Osteocyte (in vitro differentiated cells): ENCODE data around the gene PRKCE. TPM values are rescaled to one million over a fixed set of nuclear protein-coding genes. Genes with fewer than 3 reads are reported as not detected.

ENCODE experiments used
- DNase-seq: peaks from one replicate; pipeline ENCODE4 v3.0.0; 2021; ENCODE audit warnings: mixed read lengths; ENCODE audit not compliant: unreplicated experiment; ENCODE audit errors: extremely low spot score
- H3K27ac Mint-ChIP-seq: one replicate; pipeline ENCODE4 v1.8.0; 2021; ENCODE audit warnings: mild to moderate bottlenecking, mixed read lengths; ENCODE audit not compliant: unreplicated experiment
- H3K27me3 Mint-ChIP-seq: one replicate; pipeline ENCODE4 v1.8.0; 2021; ENCODE audit warnings: mixed read lengths; ENCODE audit not compliant: unreplicated experiment
- H3K36me3 Mint-ChIP-seq: one replicate; pipeline ENCODE4 v1.8.0; 2021; ENCODE audit warnings: mixed read lengths; ENCODE audit not compliant: unreplicated experiment
- H3K4me1 Mint-ChIP-seq: one replicate; pipeline ENCODE4 v1.8.0; 2021; ENCODE audit warnings: mixed read lengths; ENCODE audit not compliant: unreplicated experiment
- H3K4me3 Mint-ChIP-seq: one replicate; pipeline ENCODE4 v1.8.0; 2021; ENCODE audit warnings: mild to moderate bottlenecking, moderate library complexity, mixed read lengths; ENCODE audit not compliant: unreplicated experiment
- H3K9me3 Mint-ChIP-seq: one replicate; pipeline ENCODE4 v1.8.0; 2021; ENCODE audit warnings: mixed read lengths; ENCODE audit not compliant: unreplicated experiment
- CTCF ChIP-seq: fragments of 200-600 bp; sonication (generic); IDR thresholded peaks from 2 replicates; pipeline ENCODE4 v1.5.0; 2021; ENCODE audit warnings: antibody characterized with exemption, mild to moderate bottlenecking, moderate library complexity
- total RNA-seq: library from RNA; stranded (reverse); gene quantifications from 2 replicates; pipeline ENCODE4 v1.2.1, GENCODE V29; 2021

The PRKCE gene
- total RNA-seq, 1 donor from 2014 or later = 13.8 TPM

- H3K27ac Mint-ChIP-seq = no peak overlapping the region
- no peaks in the 10 kb centered on the region for H3K9me3 Mint-ChIP-seq
- no peak overlapping the region for H3K4me3 Mint-ChIP-seq
- no peaks in the 10 kb centered on the region for H3K36me3 Mint-ChIP-seq
- DNase-seq = no peak
- peaks cover 24% of the 10 kb centered on the region for H3K4me1 Mint-ChIP-seq
- no peaks in the 10 kb centered on the region for H3K27me3 Mint-ChIP-seq
- no peak for TF ChIP-seq CTCF
Observed at GRCh38 chr2:45700407-45701013, 49.0 kb downstream of the PRKCE start.

GRCh38 chr2:45705233-45705632 lies 53.8 kb downstream of the PRKCE start:
- no peak for TF ChIP-seq CTCF
- no peaks in the 10 kb centered on the region for H3K9me3 Mint-ChIP-seq
- peaks cover 3% of the 10 kb centered on the region for H3K36me3 Mint-ChIP-seq
- H3K4me1 Mint-ChIP-seq = peaks cover 12% of the 10 kb centered on the region
- no peak for DNase-seq
- H3K4me3 Mint-ChIP-seq = no peak overlapping the region
- no peak overlapping the region for H3K27ac Mint-ChIP-seq
- H3K27me3 Mint-ChIP-seq = no peaks in the 10 kb centered on the region

GRCh38 chr2:45706033-45706432 lies 54.6 kb downstream of the PRKCE start:
- H3K36me3 Mint-ChIP-seq = peaks cover 3% of the 10 kb centered on the region
- H3K27me3 Mint-ChIP-seq = no peaks in the 10 kb centered on the region
- no peak for TF ChIP-seq CTCF
- H3K27ac Mint-ChIP-seq = peak overlapping the region; percentile 53
- H3K9me3 Mint-ChIP-seq = no peaks in the 10 kb centered on the region
- no peak overlapping the region for H3K4me3 Mint-ChIP-seq
- peaks cover 12% of the 10 kb centered on the region for H3K4me1 Mint-ChIP-seq
- no peak for DNase-seq

- no peak for TF ChIP-seq CTCF
- no peaks in the 10 kb centered on the region for H3K9me3 Mint-ChIP-seq
Observed at GRCh38 chr2:45707006-45707405, 55.5 kb downstream of the PRKCE start.

GRCh38 chr2:45707661-45708060 lies 56.2 kb downstream of the PRKCE start:
- H3K36me3 Mint-ChIP-seq = peaks cover 5% of the 10 kb centered on the region
- no peak overlapping the region for H3K27ac Mint-ChIP-seq
- DNase-seq = no peak
- H3K27me3 Mint-ChIP-seq = no peaks in the 10 kb centered on the region
- peaks cover 12% of the 10 kb centered on the region for H3K4me1 Mint-ChIP-seq
- no peak for TF ChIP-seq CTCF
- H3K4me3 Mint-ChIP-seq = no peak overlapping the region
- no peaks in the 10 kb centered on the region for H3K9me3 Mint-ChIP-seq

More at GRCh38 chr2:45707006-45707405, 55.5 kb downstream of the PRKCE start:
- Mint-ChIP-seq H3K4me3 (no peak overlapping the region), H3K27me3 (no peaks in the 10 kb centered on the region), H3K27ac (no peak overlapping the region), H3K36me3 (peaks cover 3% of the 10 kb centered on the region), H3K4me1 (peaks cover 12% of the 10 kb centered on the region)
- DNase-seq = no peak
